ENCODE results near the gene FOXC1.

Gene FOXC1
- 0 to 0.39 reads per million in 2 donors for total RNA-seq

DNA sequence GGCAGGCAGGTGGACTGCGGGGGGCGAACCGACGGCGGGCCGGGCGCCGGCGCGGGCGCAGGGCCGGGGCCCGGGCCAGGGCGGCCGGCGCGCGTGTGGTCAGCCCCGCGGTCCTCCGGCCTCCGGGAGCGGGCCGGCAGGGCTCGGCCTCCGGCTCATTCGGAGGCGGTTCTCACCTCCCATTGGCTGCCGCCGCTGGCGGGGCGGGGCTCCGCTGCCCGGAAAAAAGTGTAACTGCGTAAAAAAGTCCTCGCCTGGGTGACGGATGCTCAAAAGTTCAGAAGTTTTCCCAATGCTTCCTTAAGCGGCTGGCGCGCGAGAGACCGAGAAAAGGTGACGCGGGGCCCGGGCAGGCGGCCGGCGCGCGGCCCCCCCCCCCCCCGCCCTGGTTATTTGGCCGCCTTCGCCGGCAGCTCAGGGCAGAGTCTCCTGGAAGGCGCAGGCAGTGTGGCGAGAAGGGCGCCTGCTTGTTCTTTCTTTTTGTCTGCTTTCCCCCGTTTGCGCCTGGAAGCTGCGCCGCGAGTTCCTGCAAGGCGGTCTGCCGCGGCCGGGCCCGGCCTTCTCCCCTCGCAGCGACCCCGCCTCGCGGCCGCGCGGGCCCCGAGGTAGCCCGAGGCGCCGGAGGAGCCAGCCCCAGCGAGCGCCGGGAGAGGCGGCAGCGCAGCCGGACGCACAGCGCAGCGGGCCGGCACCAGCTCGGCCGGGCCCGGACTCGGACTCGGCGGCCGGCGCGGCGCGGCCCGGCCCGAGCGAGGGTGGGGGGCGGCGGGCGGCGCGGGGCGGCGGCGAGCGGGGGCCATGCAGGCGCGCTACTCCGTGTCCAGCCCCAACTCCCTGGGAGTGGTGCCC lies at the start of gene FOXC1:
Gene FOXC1, plus strand, starts transcription at position 268 of the 849 bp plus-strand sequence. Its CDS starts 531 bp downstream, at position 799.
- DNase-seq = no peak

DNA sequence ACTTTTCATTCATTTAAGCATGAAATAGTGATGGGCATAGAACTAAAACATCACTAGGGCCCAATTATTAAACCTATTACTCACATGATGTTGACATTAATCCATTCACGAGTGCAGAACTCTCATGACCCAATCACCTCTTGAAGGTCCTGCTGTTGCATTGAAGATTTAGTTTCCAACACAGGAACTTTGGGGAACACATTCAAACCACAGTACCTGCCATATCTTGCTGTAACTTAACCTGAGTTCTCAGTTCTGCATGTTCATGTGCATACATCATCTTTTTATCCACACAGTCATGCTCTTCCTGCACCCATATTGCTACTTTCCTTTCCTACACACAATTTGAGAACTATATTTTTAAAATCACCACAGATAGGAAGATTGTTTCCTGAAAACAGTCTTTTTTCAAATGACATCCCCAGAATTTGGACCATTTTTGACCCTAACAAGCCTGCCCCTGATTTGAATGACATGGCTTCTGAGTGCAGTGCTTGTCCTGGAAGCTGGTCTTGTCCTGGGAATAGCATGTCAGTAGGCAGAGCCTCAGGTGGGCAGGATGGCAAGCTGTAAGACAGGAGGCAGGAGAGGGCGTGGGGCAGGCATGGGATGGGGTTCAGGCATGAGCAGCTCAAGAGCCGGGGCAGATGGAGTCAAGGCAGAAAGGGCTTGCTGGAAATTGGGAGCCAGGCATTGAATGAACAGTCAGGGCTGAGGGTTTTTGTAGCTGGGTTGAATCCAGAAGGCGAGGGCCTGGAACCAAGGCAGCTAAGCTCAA lies 49.2 kb upstream of the FOXC1 start:
- no peak for DNase-seq

DNA sequence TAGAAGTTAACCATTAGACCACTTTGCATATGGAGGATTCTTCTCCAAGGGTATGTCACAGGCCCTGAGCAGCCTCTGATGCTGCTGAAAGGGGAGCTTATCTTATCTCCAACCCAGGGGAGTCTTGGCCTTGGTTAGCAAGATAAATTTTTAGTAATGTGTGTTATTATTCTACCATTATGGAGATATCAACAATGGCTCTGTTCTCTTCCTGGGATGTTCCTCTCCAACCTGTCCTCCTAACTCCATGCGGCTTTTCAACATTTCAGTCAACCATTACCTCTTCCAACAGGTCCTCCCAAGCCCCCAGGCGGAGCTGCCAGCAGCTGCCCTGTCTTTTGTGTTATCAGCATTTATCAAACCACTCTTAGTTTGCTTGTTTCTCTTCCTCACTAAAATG lies 48.4 kb upstream of the FOXC1 start:
- no peak for DNase-seq

DNA sequence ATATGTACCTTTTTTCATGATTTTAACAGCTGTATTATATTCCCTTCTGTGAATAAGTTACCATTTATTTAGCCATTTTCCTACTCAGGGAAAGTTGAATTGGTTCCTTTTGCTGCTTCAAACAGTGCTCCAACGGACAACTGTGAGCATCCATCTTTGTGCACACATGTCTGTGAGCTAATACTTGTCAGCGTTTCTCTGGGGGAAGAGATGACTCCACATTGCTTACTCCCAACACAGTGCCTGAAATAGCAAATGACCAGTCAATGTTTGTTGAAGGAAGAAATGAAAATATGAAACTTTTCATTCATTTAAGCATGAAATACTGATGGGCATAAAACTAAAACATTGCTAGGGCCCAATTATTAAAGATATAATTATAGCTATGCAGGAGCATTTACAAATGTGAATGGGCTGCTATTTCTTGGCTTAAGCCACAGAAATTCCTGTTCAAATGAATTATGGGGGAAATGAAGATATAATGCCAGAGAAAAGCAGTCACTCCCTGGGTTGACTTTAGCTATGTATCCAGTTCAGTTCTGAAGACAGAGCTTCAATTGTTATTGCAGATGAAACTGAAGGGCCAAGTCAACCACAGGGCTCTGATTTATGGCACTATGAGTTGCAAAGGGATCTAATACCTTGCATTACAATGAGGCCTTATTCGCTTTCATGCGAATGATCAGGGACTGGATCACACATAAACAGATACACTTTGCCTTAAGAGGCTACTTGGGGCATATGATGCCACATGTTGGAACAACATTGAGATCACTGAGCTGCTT lies 47.4 kb upstream of the FOXC1 start:
- no peak for DNase-seq

DNA sequence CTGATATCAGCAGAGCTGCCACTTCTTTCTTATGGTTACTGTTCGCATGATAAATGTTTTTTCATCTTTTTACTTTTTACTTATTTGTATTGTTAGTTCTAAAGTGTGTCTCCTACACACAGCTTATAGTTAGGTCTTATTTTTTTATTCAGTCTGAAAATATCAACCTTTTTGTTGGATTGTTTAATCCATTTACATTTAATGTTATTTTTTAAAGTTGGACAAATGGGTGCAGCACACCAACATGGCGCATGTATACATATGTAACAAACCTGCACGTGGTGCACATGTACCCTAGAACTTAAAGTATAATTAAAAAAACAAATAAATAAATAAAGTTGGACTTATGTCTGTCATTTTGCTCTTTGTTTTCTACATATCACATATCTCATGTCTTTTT lies 40.3 kb upstream of the FOXC1 start:
- no peak for DNase-seq

DNA sequence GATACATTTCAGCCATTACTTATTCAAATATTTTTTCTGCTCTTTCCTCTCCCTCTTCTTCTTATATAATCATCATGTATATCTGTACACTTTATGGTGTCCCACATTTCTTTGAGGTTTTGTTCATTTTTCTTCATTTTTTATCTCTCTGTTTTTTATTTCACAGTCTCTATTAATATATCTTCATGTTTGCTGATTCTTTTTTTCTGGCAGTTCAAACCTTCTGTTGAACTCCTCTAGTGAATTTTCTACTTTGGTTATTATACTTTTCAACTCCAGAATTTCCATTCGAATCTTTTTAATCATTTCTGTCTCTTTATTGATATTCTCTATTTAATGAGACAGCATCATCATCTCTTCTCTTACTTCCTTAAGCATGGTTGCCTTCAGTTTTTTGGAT lies 38.9 kb upstream of the FOXC1 start:
- DNase-seq = no peak

DNA sequence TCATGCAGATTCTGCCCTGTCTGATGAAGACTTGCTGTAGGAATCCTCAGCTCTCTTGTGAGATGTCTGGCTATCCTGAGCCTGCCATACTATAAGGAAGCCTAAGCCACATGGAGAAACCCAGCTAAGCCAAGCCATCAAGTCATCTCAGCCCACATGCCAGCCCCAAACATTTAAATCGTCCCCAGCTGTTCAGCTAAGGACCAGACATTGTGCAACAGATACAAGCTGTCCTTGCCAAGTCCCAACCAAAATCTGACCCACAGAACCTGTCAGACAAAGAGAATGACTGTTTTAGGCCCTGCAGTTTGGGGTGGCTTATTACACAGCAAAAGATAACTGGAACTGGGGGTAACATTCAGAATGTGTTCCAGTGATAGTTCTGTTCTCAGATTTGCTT lies 36.8 kb upstream of the FOXC1 start:
- DNase-seq = no peak

DNA sequence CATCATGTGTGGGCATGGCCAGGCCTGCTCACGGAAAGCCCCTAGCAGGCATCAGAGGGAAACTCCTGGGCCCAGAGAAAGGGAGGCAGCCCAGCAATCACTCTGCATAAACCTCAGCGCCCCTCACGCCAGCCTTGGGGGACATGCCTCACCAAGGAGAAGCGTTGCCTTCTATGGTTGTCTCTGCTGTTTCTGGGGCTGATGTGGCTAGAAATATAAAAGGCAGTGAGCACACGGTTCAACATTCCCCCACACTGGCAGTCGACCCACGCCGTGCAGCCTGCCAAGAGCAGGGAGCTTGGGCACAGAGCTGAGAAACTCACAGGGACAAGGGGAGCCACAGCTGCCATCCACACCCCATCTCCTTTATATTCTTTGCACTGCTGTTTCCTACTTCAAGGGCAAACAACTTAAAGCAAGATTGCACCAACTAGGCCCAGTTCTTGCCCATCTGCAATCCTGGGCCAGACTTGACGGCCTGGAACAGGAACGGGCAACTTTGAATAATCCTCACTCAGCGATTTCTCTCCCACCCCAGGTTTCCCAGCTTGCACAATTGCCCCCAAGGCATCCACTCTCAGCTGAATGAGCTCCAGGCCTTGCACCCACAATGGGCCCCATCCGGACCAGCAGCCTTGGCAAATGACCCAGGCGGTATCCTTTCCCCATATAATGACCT lies 35.5 kb upstream of the FOXC1 start:
- DNase-seq = no peak

DNA sequence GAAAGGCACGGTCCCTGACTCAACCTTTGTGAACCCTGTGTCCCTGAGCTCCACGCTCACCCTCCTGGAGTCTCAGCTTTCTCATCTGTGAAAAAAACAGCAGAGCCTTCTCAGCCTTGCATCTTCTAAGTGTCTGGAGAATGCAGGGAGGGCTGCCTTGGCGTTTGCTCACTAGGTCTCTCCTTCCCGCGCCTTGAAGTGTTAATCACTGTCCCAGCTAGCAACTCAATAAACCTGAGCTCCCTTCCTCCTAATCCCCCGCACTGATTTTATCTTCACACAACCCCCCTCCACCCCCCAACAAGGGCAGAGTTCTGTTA lies 34.9 kb upstream of the FOXC1 start:
- DNase-seq = no peak

DNA sequence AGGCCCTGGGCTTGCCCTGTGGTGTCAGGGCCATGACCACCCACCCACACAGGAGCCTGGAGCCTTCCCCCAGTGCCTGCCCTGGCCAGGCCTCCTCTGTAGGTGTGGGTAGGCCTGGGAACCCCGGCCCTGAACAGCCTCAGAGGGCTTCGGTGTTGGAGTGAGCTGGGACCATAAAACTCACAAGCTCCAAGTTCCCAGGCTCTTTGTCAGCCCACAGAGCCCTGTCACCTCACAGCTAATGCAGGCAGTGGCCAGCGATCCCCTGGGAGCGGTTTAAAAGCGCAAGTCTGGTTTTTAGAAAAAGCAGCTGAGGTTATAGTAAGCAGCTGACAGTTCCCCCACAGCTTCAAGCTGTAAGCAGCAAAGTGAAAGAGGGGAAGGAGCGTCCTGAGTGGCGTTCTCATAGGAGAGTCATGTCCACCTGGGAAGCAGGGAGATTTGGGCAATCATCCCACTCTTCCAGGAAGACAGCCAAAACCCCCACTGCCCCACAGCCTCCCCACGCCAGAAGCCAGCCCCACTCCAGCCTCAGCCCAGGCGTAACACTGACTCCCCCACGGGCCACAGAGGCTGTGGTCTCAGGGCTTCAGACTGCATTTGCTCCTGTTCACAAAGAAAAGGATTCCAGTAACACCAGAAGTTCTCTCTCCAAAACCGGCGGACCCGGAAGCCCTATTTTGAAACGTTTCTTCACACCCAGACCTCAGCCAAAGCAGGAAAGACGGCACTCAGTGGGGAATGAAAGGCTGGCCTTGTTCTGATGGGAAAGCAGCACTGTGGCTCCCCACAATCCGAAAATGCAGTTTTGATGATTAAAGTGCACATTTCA lies 34.3 kb upstream of the FOXC1 start:
- DNase-seq = no peak

DNA sequence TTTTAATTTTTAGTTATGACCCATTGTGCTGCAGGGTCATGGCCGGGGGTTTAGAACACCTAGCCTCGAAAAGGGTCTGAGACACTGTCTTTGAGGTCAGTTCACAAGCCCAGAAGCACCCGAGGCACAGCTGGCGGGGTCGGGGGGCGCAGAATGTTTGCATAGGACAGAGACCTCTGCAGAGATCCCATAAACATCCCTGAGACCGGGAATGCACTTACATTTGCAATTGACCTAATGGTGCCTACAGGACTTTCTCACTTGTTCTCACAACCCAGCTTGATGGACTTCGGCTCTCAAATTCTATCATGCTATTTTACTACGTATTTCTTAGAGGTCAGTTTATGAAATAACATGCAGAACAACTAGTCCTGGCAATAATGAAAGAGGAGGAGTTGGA lies 33.5 kb upstream of the FOXC1 start:
- DNase-seq = no peak

DNA sequence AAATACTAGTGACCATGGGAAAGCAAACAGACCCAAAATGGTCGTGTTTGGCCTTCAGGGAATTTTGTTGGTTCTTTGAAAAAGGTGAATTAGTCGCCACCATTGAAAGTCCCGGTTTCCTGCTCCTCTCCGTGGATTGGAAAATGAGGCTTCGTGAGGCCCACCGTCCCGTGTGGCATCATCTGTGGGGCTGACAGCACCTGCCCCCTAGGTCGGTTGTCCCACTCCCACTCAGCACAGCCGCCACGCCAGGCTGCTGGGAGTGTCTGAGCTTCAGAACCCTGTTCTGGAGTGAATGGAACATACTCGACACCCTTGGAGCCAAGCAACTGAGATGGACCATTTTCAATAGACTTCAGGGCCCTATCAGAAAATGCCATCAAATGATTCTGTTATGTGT lies 33.0 kb upstream of the FOXC1 start:
- no peak for DNase-seq

DNA sequence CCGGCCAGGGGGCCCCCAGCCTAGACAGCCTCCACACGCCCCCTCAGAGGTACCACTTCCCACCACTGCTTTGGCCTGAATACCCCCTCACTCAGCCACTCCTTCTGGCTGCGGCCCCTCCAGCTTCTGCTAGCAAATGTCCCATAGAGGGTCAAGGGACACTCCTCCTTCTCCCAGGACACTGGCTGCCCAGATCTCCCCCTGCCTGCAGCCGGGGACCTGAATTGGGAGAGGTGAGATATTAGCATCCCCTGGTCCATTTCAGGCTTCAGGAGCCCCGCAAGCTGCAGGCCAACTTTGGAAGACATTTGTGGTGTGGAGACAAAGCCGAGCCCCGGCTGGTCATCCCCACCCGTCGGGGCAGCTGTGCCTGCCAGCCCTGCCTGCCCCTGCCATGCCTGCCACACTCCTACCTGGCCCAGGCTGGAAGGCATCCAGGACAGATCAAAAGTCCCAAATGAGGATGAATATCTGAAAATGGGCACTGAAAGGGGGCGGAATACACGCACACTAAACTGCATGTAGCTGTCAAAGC lies 32.5 kb upstream of the FOXC1 start:
- DNase-seq = no peak

DNA sequence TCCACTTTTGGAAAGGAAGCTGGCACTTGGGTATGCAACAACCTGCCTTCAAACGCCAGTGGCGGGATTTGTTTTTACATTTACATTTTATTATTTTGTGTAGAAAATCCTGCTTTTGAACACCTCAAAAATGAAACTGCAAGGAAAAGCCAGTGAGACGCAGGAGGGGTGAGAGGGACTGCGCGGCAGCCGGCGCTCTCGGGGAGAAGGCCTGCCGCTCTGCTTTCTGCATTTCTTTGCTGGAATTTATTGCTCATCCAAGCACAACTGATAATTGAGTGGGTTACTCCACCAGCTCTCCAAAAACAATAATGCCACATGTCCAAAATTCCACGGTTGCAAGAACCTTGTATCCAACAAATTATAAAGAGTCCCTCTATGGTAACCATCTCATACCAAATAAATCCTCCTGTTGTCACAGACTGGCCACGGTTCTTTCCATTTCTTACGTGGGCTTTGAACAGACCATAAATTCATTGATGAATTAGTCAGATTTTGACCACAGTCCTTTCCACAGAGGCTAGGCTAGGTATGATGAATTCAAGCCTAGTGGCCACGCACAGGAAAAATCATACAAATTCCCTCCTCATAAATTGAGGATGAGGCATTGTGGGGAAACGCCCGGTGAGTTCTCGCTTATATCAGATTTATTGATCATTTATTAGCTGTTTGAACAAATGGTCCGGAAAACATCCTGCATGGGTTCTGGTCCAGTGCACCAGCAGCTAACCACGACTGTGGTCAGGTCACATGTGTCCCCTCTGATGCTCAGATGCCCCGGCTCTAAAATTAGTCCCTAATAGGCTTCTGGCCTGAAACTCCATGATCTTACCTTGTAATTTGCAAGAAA lies 31.6 kb upstream of the FOXC1 start:
- DNase-seq = no peak

DNA sequence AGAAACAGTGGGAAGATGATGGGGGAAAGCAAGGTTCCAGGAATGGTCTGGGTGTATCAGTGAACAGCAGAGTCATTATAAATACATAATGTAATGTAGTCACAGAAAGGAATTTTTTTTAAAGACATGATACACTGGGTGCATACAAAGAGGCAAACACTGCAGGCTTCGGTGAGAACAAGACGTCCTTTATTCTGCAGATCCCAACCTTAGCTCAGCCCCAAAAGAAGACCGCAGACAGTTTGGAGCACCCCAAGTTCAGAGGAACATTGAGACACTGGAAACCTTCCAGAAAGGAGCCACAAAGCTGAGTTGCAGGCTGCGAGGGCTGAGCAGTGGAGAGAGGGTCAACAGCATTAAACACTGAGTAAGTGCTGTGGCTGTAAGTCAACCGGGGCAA lies 30.6 kb upstream of the FOXC1 start:
- DNase-seq = no peak

DNA sequence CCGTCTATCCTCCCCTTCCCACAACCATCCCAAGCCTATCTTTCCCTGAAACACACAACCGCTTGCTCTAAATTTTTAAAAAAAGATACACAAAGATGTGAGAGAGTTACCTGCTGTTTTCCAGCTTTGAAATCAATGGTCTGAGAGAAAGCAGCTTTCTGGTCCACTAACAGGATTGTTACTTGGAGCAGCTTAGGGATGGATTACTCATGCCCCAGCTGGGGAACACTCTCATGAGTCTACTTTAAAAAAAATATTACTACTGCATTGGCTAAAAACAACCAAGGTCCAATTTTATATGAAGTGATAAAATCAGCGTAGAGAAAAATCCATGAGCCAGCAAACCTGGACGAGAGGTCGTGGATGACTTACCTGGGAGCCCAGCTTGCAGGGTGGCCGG lies 29.6 kb upstream of the FOXC1 start:
- DNase-seq = no peak

DNA sequence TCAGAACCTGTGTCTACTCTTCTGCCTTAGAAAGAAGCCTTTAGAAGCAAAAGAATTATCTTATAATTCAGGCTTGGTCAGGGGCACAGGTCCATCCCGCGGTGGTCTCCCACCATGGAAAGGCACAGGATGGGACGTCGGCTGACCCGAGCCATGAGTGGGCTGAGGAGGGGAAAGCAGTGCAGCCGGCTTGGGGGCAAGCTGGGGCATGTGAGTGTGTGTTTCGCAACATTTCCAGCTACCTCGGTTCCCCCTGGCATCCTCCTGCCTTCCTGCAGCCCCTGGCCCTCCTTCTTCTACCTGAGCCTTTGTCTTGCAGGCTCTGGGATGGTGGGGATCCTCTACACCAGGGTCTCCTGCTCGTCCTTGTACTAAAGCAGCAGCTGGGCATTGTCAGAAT lies 29.1 kb upstream of the FOXC1 start:
- no peak for DNase-seq

DNA sequence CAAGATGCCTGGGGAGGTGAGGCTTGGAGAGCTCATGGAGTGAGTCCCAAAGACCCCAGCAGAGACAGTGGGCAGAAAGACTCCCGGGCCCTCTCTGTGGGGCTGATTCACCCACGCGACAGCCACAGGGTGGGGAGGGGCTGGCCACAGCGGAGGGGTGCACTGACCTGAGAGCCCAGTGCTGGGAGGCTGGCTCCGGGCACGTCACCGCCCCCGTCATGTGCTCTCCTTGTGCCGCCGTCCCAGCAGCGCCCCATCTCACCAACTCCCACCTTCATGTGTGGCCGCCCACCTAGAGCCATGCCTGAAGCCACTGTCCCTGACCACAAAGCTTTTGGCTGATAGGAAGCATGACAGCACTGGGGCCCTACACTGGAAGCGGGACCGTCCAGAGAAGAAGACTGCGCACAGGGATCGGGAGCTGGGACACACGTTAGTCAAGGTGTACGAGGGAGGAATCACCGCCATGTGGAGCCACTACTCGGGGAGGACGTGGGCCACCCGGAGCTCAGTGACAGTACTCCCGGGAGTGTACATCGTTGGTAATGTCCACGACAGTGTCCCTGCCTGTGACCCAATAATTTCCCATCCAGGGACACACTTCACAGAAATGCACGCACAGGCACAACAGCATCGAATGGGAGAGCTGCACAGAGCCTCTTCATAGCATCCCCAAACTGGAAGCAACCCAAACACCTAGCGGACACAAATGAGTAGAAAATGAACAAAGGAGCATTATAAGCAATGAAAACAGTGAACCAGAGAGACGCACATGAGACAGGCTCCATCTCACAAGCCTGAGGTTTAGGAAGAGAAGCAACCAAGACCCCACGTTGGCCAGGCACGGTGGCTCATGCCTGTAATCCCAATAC lies 28.4 kb upstream of the FOXC1 start:
- DNase-seq = no peak

DNA sequence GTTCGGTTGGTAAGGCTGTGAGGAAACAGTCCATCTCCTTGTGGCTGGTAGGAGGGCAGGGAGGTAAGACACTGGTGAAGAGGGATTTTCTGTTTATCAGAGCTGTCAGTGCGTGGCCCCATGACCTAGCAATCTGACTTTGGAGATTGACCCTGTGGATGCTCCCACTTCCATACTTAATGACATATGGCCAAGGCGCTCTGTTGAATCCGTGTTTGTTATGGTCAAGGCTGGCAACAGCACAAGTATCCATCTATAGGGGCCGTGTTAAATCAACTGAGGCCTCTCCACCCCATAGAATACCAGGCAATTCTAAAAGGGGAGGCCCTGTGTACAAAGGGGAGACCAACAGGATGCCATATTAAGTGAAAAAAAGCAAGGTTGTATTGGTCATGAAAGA lies 25.6 kb upstream of the FOXC1 start:
- DNase-seq = no peak

Measured in activated gamma-delta T cell (primary cell).